GM23338 (cell line): Measurements from ENCODE around the gene RET. TPM values are rescaled to one million over a fixed set of nuclear protein-coding genes. Genes with fewer than 3 reads are reported as not detected.

ENCODE experiments used
- ATAC-seq: fragments of 200-7000 bp; cut with Tn5 transposase; 3 replicates; pipeline ENCODE4 v1.9.1; 2020
- DNase-seq: peaks from one replicate; pipeline ENCODE4 v3.0.0-alpha.2; 2015; ENCODE audit warnings: low spot score
- H2AFZ ChIP-seq: fragments of 200-600 bp; sonication (generic); 2 replicates; pipeline ENCODE4 v1.8.0; 2016; ENCODE audit warnings: antibody characterized with exemption, mild to moderate bottlenecking, moderate library complexity
- H3F3A ChIP-seq: fragments of 200-600 bp; sonication (generic); replicated peaks from 2 replicates; pipeline ENCODE4 v1.8.0; 2017; ENCODE audit warnings: antibody characterized with exemption, mixed run types, low read depth
- H3K27ac ChIP-seq: fragments of 200-600 bp; sonication (generic); 2 replicates; pipeline ENCODE4 v1.6.1; 2016; ENCODE audit warnings: low read depth
- H3K27me3 ChIP-seq: fragments of 200-600 bp; sonication (generic); 2 replicates; pipeline ENCODE4 v1.8.0; 2016; ENCODE audit warnings: mild to moderate bottlenecking, mixed run types, moderate library complexity; ENCODE audit not compliant: insufficient read depth
- H3K36me3 ChIP-seq: fragments of 200-600 bp; sonication (generic); 2 replicates; pipeline ENCODE4 v1.8.0; 2016; ENCODE audit warnings: mild to moderate bottlenecking; ENCODE audit not compliant: insufficient read depth
- H3K4me1 ChIP-seq: fragments of 200-600 bp; sonication (generic); 2 replicates; pipeline ENCODE4 v1.8.0; 2016; ENCODE audit warnings: mild to moderate bottlenecking, moderate library complexity; ENCODE audit not compliant: insufficient read depth
- H3K4me2 ChIP-seq: fragments of 200-600 bp; sonication (generic); 2 replicates; pipeline ENCODE4 v1.7.1; 2017; ENCODE audit warnings: mixed run types
- H3K4me3 ChIP-seq: fragments of 200-600 bp; sonication (generic); 2 replicates; pipeline ENCODE4 v1.6.1; 2016; ENCODE audit warnings: mixed run types
- H3K79me2 ChIP-seq: fragments of 200-600 bp; sonication (generic); replicated peaks from 2 replicates; pipeline ENCODE4 v1.8.0; 2017; ENCODE audit warnings: mild to moderate bottlenecking; ENCODE audit not compliant: insufficient read depth
- H3K9me2 ChIP-seq: fragments of 200-600 bp; sonication (generic); 2 replicates; pipeline ENCODE4 v1.8.0; 2017; ENCODE audit not compliant: insufficient read depth
- H4K20me1 ChIP-seq: fragments of 200-600 bp; sonication (generic); replicated peaks from 2 replicates; pipeline ENCODE4 v1.8.0; 2017; ENCODE audit warnings: mild to moderate bottlenecking; ENCODE audit not compliant: insufficient read depth
- H3K27ac Mint-ChIP-seq: 2 replicates; pipeline ENCODE4 v1.8.0; 2020; ENCODE audit warnings: inconsistent platforms, mild to moderate bottlenecking, moderate library complexity, mixed read lengths
- H3K27me3 Mint-ChIP-seq: 3 replicates; pipeline ENCODE4 v1.8.0; 2022; ENCODE audit warnings: low read depth, mild to moderate bottlenecking, moderate library complexity, mixed read lengths, inconsistent platforms; ENCODE audit not compliant: insufficient read depth, poor library complexity
- H3K36me3 Mint-ChIP-seq: 3 replicates; pipeline ENCODE4 v1.8.0; 2021; ENCODE audit warnings: low read depth, mild to moderate bottlenecking, inconsistent platforms, moderate library complexity, mixed read lengths
- H3K4me1 Mint-ChIP-seq: 3 replicates; pipeline ENCODE4 v1.8.0; 2020; ENCODE audit warnings: mild to moderate bottlenecking, inconsistent platforms, mixed read lengths
- H3K4me3 Mint-ChIP-seq: 3 replicates; pipeline ENCODE4 v1.8.0; 2021; ENCODE audit warnings: moderate library complexity, mild to moderate bottlenecking, inconsistent platforms, mixed read lengths
- H3K9me3 Mint-ChIP-seq: 3 replicates; pipeline ENCODE4 v1.8.0; 2020; ENCODE audit warnings: moderate library complexity, mild to moderate bottlenecking, inconsistent platforms, mixed read lengths
- CREB1 ChIP-seq: fragments of 250-450 bp; sonication (Bioruptor Pico); IDR thresholded peaks from 2 replicates; pipeline ENCODE4 v1.5.0; 2020; ENCODE audit warnings: low read depth, mild to moderate bottlenecking, moderate library complexity
- EZH2 ChIP-seq: fragments of 200-600 bp; sonication (generic); IDR thresholded peaks from one replicate; pipeline ENCODE4 v1.8.0; 2017; ENCODE audit warnings: antibody characterized with exemption, mild to moderate bottlenecking, low read depth; ENCODE audit not compliant: unreplicated experiment
- EZH2phosphoT487 ChIP-seq: fragments of 200-600 bp; sonication (generic); IDR thresholded peaks from one replicate; pipeline ENCODE4 v1.8.1; 2018; ENCODE audit warnings: antibody characterized with exemption; ENCODE audit not compliant: unreplicated experiment
- JUNB ChIP-seq: IDR thresholded peaks from one replicate; pipeline ENCODE4 v1.6.1; 2016; ENCODE audit warnings: antibody characterized with exemption; ENCODE audit not compliant: unreplicated experiment
- NANOG ChIP-seq: IDR thresholded peaks from 2 replicates; pipeline ENCODE4 v1.6.1; 2016; ENCODE audit warnings: antibody characterized with exemption, borderline replicate concordance
- POLR2AphosphoS5 ChIP-seq: IDR thresholded peaks from 2 replicates; pipeline ENCODE4 v1.6.1; 2016; ENCODE audit warnings: antibody characterized with exemption, low read depth
- STAT1 ChIP-seq: IDR thresholded peaks from one replicate; pipeline ENCODE4 v1.6.1; 2016; ENCODE audit warnings: antibody characterized with exemption; ENCODE audit not compliant: unreplicated experiment
- ZNF114 ChIP-seq: fragments of 250-450 bp; sonication (Bioruptor Pico); IDR thresholded peaks from 2 replicates; pipeline ENCODE4 v1.5.0; 2020; ENCODE audit warnings: mild to moderate bottlenecking, moderate library complexity
- ZNF331 ChIP-seq: fragments of 250-450 bp; sonication (Bioruptor Pico); IDR thresholded peaks from 2 replicates; pipeline ENCODE4 v1.5.0; 2020; ENCODE audit warnings: low read depth, mild to moderate bottlenecking, moderate library complexity
- polyA plus RNA-seq: library from polyadenylated mRNA; unstranded; fragments of >200 nt; fragmentation: Nextera tagmentation; extraction: Ambion mirVana; gene quantifications from 2 replicates; pipeline ENCODE4 v1.2.1, GENCODE V29; 2016
- total RNA-seq: library from RNA; depleted of rRNA; stranded (reverse); fragments of >200 nt; shearing (Covaris generic); gene quantifications from 2 replicates; pipeline ENCODE4 v1.2.3, GENCODE V29; 2014
- TF ChIP-seq, protein P1 (sequence below), 2 experiments: fragments of 200-600 bp in 1 of 2; sonication (generic) in 1 of 2; conservative IDR thresholded peaks; 2 replicates each; pipeline versions ENCODE4 v1.5.1 to v1.6.1; 2016 to 2017; ENCODE audit warnings: antibody characterized with exemption in 2 of 2, low read depth in 2 of 2, mild to moderate bottlenecking in 2 of 2, moderate library complexity in 1 of 2
- TF ChIP-seq, protein P2 (sequence below): IDR thresholded peaks from 2 replicates; pipeline ENCODE4 v1.6.1; 2016; ENCODE audit warnings: antibody characterized with exemption
- TF ChIP-seq, protein P3 (sequence below): IDR thresholded peaks from one replicate; pipeline ENCODE4 v1.6.1; 2018; ENCODE audit warnings: antibody characterized with exemption; ENCODE audit not compliant: unreplicated experiment
- TF ChIP-seq, protein P4 (sequence below): fragments of 250-450 bp; sonication (Bioruptor Pico); IDR thresholded peaks from 2 replicates; pipeline ENCODE4 v1.5.0; 2020; ENCODE audit warnings: mild to moderate bottlenecking, moderate library complexity

Gene RET
- total and polyA plus RNA-seq, 2 experiments from 2014 or later: 5.5 to 9.8 TPM

DNA sequence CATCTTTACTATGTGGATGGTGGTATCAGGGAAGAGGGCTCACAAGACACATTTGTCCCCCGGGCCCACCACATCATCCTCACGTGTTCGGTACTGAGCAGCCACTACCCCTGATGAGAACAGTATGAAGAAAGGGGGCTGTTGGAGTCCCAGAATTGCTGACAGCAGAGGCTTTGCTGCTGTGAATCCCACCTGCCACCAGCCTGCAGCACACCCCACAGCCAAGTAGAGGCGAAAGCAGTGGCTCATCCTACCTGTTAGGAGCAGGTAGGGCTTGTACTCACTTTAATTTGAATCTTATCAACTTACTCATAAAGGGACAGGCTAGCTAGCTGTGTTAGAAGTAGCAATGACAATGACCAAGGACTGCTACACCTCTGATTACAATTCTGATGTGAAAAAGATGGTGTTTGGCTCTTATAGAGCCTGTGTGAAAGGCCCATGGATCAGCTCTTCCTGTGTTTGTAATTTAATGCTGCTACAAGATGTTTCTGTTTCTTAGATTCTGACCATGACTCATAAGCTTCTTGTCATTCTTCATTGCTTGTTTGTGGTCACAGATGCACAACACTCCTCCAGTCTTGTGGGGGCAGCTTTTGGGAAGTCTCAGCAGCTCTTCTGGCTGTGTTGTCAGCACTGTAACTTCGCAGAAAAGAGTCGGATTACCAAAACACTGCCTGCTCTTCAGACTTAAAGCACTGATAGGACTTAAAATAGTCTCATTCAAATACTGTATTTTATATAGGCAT is 52.3 kb downstream of the RET start:
- H3K4me1 ChIP-seq: no peaks in the 10 kb centered on the region
- ATAC-seq: no peak
- no peak overlapping the region for H3K4me3 Mint-ChIP-seq

More for the DNA sequence above, 52.3 kb downstream of the RET start:
- no peaks in the 10 kb centered on the region for H3K36me3 Mint-ChIP-seq
- no peak for DNase-seq
- Histone ChIP-seq H3K4me3 (no peak overlapping the region), H2AFZ (no peak overlapping the region), H3K4me2 (no peak overlapping the region), H3K79me2 (no peaks in the 10 kb centered on the region), H3K27ac (no peak overlapping the region), H3K36me3 (no peaks in the 10 kb centered on the region; the same call in 1 of the 2 replicates), H4K20me1 (no peaks in the 10 kb centered on the region), H3K9me2 (no peaks in the 10 kb centered on the region), H3K27me3 (no peaks in the 10 kb centered on the region), H3F3A (no peaks in the 10 kb centered on the region)
- no peaks in the 10 kb centered on the region; the same call in 1 of the 3 replicates for H3K4me1 Mint-ChIP-seq
- TF ChIP-seq, protein P1, sequence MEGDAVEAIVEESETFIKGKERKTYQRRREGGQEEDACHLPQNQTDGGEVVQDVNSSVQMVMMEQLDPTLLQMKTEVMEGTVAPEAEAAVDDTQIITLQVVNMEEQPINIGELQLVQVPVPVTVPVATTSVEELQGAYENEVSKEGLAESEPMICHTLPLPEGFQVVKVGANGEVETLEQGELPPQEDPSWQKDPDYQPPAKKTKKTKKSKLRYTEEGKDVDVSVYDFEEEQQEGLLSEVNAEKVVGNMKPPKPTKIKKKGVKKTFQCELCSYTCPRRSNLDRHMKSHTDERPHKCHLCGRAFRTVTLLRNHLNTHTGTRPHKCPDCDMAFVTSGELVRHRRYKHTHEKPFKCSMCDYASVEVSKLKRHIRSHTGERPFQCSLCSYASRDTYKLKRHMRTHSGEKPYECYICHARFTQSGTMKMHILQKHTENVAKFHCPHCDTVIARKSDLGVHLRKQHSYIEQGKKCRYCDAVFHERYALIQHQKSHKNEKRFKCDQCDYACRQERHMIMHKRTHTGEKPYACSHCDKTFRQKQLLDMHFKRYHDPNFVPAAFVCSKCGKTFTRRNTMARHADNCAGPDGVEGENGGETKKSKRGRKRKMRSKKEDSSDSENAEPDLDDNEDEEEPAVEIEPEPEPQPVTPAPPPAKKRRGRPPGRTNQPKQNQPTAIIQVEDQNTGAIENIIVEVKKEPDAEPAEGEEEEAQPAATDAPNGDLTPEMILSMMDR (conservative IDR thresholded peaks at IDR 0.05; ENCODE audit: low read depth in 2 of 2): no peak
- TF ChIP-seq NANOG (no peak), POLR2AphosphoS5 (no peak), EZH2phosphoT487 (no peak), ZNF114 (CRISPR knock-in tag) (no peak), EZH2 (no peak), JUNB (no peak), CREB1 (CRISPR knock-in tag) (no peak), ZNF331 (CRISPR knock-in tag) (no peak), STAT1 (no peak)
- TF ChIP-seq, protein P2, sequence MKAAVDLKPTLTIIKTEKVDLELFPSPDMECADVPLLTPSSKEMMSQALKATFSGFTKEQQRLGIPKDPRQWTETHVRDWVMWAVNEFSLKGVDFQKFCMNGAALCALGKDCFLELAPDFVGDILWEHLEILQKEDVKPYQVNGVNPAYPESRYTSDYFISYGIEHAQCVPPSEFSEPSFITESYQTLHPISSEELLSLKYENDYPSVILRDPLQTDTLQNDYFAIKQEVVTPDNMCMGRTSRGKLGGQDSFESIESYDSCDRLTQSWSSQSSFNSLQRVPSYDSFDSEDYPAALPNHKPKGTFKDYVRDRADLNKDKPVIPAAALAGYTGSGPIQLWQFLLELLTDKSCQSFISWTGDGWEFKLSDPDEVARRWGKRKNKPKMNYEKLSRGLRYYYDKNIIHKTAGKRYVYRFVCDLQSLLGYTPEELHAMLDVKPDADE: no peak
- TF ChIP-seq, protein P3, sequence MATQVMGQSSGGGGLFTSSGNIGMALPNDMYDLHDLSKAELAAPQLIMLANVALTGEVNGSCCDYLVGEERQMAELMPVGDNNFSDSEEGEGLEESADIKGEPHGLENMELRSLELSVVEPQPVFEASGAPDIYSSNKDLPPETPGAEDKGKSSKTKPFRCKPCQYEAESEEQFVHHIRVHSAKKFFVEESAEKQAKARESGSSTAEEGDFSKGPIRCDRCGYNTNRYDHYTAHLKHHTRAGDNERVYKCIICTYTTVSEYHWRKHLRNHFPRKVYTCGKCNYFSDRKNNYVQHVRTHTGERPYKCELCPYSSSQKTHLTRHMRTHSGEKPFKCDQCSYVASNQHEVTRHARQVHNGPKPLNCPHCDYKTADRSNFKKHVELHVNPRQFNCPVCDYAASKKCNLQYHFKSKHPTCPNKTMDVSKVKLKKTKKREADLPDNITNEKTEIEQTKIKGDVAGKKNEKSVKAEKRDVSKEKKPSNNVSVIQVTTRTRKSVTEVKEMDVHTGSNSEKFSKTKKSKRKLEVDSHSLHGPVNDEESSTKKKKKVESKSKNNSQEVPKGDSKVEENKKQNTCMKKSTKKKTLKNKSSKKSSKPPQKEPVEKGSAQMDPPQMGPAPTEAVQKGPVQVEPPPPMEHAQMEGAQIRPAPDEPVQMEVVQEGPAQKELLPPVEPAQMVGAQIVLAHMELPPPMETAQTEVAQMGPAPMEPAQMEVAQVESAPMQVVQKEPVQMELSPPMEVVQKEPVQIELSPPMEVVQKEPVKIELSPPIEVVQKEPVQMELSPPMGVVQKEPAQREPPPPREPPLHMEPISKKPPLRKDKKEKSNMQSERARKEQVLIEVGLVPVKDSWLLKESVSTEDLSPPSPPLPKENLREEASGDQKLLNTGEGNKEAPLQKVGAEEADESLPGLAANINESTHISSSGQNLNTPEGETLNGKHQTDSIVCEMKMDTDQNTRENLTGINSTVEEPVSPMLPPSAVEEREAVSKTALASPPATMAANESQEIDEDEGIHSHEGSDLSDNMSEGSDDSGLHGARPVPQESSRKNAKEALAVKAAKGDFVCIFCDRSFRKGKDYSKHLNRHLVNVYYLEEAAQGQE: no peak
- TF ChIP-seq, protein P4, sequence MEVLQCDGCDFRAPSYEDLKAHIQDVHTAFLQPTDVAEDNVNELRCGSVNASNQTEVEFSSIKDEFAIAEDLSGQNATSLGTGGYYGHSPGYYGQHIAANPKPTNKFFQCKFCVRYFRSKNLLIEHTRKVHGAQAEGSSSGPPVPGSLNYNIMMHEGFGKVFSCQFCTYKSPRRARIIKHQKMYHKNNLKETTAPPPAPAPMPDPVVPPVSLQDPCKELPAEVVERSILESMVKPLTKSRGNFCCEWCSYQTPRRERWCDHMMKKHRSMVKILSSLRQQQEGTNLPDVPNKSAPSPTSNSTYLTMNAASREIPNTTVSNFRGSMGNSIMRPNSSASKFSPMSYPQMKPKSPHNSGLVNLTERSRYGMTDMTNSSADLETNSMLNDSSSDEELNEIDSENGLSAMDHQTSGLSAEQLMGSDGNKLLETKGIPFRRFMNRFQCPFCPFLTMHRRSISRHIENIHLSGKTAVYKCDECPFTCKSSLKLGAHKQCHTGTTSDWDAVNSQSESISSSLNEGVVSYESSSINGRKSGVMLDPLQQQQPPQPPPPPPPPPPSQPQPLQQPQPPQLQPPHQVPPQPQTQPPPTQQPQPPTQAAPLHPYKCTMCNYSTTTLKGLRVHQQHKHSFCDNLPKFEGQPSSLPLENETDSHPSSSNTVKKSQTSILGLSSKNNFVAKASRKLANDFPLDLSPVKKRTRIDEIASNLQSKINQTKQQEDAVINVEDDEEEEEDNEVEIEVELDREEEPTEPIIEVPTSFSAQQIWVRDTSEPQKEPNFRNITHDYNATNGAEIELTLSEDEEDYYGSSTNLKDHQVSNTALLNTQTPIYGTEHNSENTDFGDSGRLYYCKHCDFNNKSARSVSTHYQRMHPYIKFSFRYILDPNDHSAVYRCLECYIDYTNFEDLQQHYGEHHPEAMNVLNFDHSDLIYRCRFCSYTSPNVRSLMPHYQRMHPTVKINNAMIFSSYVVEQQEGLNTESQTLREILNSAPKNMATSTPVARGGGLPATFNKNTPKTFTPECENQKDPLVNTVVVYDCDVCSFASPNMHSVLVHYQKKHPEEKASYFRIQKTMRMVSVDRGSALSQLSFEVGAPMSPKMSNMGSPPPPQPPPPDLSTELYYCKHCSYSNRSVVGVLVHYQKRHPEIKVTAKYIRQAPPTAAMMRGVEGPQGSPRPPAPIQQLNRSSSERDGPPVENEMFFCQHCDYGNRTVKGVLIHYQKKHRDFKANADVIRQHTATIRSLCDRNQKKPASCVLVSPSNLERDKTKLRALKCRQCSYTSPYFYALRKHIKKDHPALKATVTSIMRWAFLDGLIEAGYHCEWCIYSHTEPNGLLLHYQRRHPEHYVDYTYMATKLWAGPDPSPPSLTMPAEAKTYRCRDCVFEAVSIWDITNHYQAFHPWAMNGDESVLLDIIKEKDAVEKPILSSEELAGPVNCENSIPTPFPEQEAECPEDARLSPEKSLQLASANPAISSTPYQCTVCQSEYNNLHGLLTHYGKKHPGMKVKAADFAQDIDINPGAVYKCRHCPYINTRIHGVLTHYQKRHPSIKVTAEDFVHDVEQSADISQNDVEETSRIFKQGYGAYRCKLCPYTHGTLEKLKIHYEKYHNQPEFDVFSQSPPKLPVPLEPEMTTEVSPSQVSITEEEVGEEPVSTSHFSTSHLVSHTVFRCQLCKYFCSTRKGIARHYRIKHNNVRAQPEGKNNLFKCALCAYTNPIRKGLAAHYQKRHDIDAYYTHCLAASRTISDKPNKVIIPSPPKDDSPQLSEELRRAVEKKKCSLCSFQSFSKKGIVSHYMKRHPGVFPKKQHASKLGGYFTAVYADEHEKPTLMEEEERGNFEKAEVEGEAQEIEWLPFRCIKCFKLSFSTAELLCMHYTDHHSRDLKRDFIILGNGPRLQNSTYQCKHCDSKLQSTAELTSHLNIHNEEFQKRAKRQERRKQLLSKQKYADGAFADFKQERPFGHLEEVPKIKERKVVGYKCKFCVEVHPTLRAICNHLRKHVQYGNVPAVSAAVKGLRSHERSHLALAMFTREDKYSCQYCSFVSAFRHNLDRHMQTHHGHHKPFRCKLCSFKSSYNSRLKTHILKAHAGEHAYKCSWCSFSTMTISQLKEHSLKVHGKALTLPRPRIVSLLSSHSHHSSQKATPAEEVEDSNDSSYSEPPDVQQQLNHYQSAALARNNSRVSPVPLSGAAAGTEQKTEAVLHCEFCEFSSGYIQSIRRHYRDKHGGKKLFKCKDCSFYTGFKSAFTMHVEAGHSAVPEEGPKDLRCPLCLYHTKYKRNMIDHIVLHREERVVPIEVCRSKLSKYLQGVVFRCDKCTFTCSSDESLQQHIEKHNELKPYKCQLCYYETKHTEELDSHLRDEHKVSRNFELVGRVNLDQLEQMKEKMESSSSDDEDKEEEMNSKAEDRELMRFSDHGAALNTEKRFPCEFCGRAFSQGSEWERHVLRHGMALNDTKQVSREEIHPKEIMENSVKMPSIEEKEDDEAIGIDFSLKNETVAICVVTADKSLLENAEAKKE (CRISPR knock-in tag): no peak
- no peaks in the 10 kb centered on the region for H3K9me3 Mint-ChIP-seq
- no peak overlapping the region for H3K27ac Mint-ChIP-seq
- peaks cover 3% of the 10 kb centered on the region for H3K27me3 Mint-ChIP-seq
